ENCODE measurements around the gene GDI1. TPM values are rescaled to one million over a fixed set of nuclear protein-coding genes. Genes with fewer than 3 reads are reported as not detected.

The GDI1 gene
- total and polyA plus RNA-seq, 9 of the 15 experiments (the other 6 are each of a cell fraction or from before 2014, with no cell fraction given), result 0.97 to 82.6 (median 37.5) TPM

GRCh38 chrX:154466907-154467306 is 30.0 kb downstream of the GDI1 start (continued):
- no peak for TF ChIP-seq ZNF583 (CRISPR knock-in tag; IDR thresholded peaks at IDR 0.05)
- no peak for TF ChIP-seq HNRNPLL (IDR thresholded peaks at IDR 0.05; ENCODE audit: low read depth, low read length, poor library complexity, severe bottlenecking)
- no peak for TF ChIP-seq FOXA3 (CRISPR knock-in tag; conservative IDR thresholded peaks at IDR 0.05 in 1 of 2, IDR thresholded peaks at IDR 0.05 in 1 of 2)
- no peak for TF ChIP-seq PHF21A (IDR thresholded peaks at IDR 0.05; ENCODE audit: borderline replicate concordance, low read depth)
- TF ChIP-seq BRF1 (IDR thresholded peaks at IDR 0.05; ENCODE audit: borderline replicate concordance, extremely low read depth, insufficient read length), result no peak
- no peak for TF ChIP-seq LEF1 (IDR thresholded peaks at IDR 0.05)
- no peak for TF ChIP-seq DMBX1 (CRISPR knock-in tag; IDR thresholded peaks at IDR 0.05; ENCODE audit: borderline replicate concordance)

DNA sequence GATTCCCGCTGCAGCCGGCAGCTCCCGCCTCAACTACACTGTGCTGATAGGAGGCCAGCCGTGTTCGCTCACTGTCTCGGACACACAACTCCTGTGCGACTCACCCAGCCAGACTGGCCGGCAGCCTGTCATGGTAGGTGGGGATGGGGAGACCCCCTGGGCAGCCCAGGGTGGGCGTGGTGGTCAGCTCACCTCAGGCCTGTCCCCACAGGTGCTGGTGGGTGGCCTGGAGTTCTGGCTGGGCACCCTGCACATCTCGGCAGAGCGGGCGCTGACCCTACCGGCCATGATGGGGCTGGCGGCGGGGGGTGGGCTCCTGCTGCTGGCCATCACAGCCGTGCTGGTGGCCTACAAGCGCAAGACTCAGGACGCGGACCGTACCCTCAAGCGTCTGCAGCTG is 30.6 kb downstream of the GDI1 start:
- no peak overlapping the region for H3K9ac ChIP-seq (ENCODE audit: insufficient read depth in 1 of 2, low read depth in 2 of 2, low read length in 2 of 2)
- intact Hi-C loops (cut with micrococcal nuclease), result no loop called here
- no peaks in the 10 kb centered on the region for H3K9me3 ChIP-seq (replicated peaks; ENCODE audit: control insufficient read depth, insufficient read depth, low read depth, low read length)
- 93% methylated on average over 10 of the region's 21 CpGs for WGBS (ENCODE audit: insufficient coverage, low coverage, missing lambda C conversion rate)
- H3K9me1 ChIP-seq (ENCODE audit: control insufficient read depth, insufficient read depth, low read length), result no peaks in the 10 kb centered on the region
- H4K20me1 ChIP-seq (replicated peaks; ENCODE audit: control insufficient read depth, insufficient read depth, low read length), result no peaks in the 10 kb centered on the region
- H3K36me3 ChIP-seq (ENCODE audit: control insufficient read depth, insufficient read depth, low read length), result peaks cover 84% of the 10 kb centered on the region; the same call in 2 of the 3 replicates
- H2AFZ ChIP-seq (ENCODE audit: low read depth, low read length), result no peak overlapping the region
- H3K4me2 ChIP-seq (ENCODE audit: insufficient read depth, low read length), result no peak overlapping the region
- DNase-seq (ENCODE audit: extremely low read depth in 1 of 4, low spot score in 3 of 4), result no peak
- no peaks in the 10 kb centered on the region for H3K27me3 ChIP-seq (ENCODE audit: control insufficient read depth in 2 of 2, insufficient read depth in 2 of 2, low read length in 2 of 2)
- no peak overlapping the region for H3K4me3 ChIP-seq
- CTCF ChIA-PET (ENCODE audit: low intra/inter-chr PET ratio), result no interaction called here
- no TSS peak for BruUV-seq (replicated peaks)
- no peak overlapping the region for H3K27ac ChIP-seq (ENCODE audit: extremely low read depth, low read depth, low read length)
- peaks cover 0 to 9% of the 10 kb centered on the region in 2 experiments; a peak in 1 of 5 replicates for H3K4me1 ChIP-seq (replicated peaks in 1 of 2; ENCODE audit: control insufficient read depth in 2 of 2, insufficient read depth in 2 of 2, low read length in 2 of 2)
- no peak for FAIRE-seq
- in situ Hi-C loops (cut with MboI), result no loop called here
- ATAC-seq, result no peak
- no peaks in the 10 kb centered on the region for H3K79me2 ChIP-seq (ENCODE audit: control insufficient read depth, insufficient read depth, low read length)
- TF ChIP-seq STAT5B (CRISPR knock-in tag; IDR thresholded peaks at IDR 0.05) (no peak), RBFOX2 (IDR thresholded peaks at IDR 0.05; ENCODE audit: low read depth, low read length) (peak; percentile 42; the same call in 1 of the 2 replicates), IRF2 (CRISPR knock-in tag; IDR thresholded peaks at IDR 0.05) (no peak), FIP1L1 (IDR thresholded peaks at IDR 0.05; ENCODE audit: low read depth, low read length, poor library complexity, severe bottlenecking) (no peak)
- TF ChIP-seq, protein P1, sequence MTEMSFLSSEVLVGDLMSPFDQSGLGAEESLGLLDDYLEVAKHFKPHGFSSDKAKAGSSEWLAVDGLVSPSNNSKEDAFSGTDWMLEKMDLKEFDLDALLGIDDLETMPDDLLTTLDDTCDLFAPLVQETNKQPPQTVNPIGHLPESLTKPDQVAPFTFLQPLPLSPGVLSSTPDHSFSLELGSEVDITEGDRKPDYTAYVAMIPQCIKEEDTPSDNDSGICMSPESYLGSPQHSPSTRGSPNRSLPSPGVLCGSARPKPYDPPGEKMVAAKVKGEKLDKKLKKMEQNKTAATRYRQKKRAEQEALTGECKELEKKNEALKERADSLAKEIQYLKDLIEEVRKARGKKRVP (CRISPR knock-in tag; IDR thresholded peaks at IDR 0.05), result no peak
- POLR2A ChIA-PET, result interaction anchor here (1.9 kb wide), 1 partner anchor 11 kb away, joined by 4 read pairs; the partner anchor contains the start of gene LAGE3
